DOHH2 (cell line): Measurements from ENCODE around the gene CCNYL1.

Experiments used
- H3F3A ChIP-seq: fragments of 200-600 bp; sonication (generic), shearing (Covaris generic); 2 replicates; pipeline ENCODE4 v1.6.0; 2016; ENCODE audit warnings: antibody characterized with exemption, mild to moderate bottlenecking; ENCODE audit not compliant: control insufficient read depth, insufficient read depth
- H3K27ac ChIP-seq: fragments of 200-600 bp; sonication (generic); 2 replicates; pipeline ENCODE4 v1.5.1; 2014; ENCODE audit warnings: low read depth, mild to moderate bottlenecking, low read length, moderate library complexity
- H3K27me3 ChIP-seq: fragments of 200-600 bp; sonication (generic); 2 replicates; pipeline ENCODE4 v1.6.1; 2014; ENCODE audit warnings: mild to moderate bottlenecking, low read length, mixed read lengths; ENCODE audit not compliant: control insufficient read depth
- H3K36me3 ChIP-seq: fragments of 200-600 bp; sonication (generic); 2 replicates; pipeline ENCODE4 v1.6.1; 2014; ENCODE audit warnings: mild to moderate bottlenecking, low read length, moderate library complexity, mixed read lengths; ENCODE audit not compliant: control insufficient read depth
- H3K4me1 ChIP-seq: fragments of 200-600 bp; sonication (generic); 2 replicates; pipeline ENCODE4 v1.6.1; 2014; ENCODE audit warnings: mild to moderate bottlenecking, low read length, mixed read lengths; ENCODE audit not compliant: control insufficient read depth
- H3K4me2 ChIP-seq: fragments of 200-600 bp; sonication (generic); 2 replicates; pipeline ENCODE4 v1.6.0; 2014; ENCODE audit warnings: mild to moderate bottlenecking, low read length, moderate library complexity
- H3K4me3 ChIP-seq: fragments of 200-600 bp; sonication (generic); 2 replicates; pipeline ENCODE4 v1.5.1; 2014; ENCODE audit warnings: mild to moderate bottlenecking, low read length, mixed read lengths
- H3K79me2 ChIP-seq: fragments of 200-600 bp; sonication (generic); 2 replicates; pipeline ENCODE4 v1.6.1; 2014; ENCODE audit warnings: mild to moderate bottlenecking, low read length, mixed read lengths; ENCODE audit not compliant: control insufficient read depth
- H3K9me2 ChIP-seq: fragments of 200-600 bp; sonication (generic); replicated peaks from 2 replicates; pipeline ENCODE4 v1.6.1; 2014; ENCODE audit warnings: mild to moderate bottlenecking, low read length, mixed read lengths; ENCODE audit not compliant: control insufficient read depth
- H3K9me3 ChIP-seq: fragments of 200-600 bp; sonication (generic); 2 replicates; pipeline ENCODE4 v1.6.1; 2014; ENCODE audit warnings: antibody characterized with exemption, low read length, mixed read lengths; ENCODE audit not compliant: control insufficient read depth, insufficient read depth
- H4K20me1 ChIP-seq: fragments of 200-600 bp; sonication (generic); 2 replicates; pipeline ENCODE4 v1.6.0; 2014; ENCODE audit warnings: low read depth, mild to moderate bottlenecking, antibody characterized with exemption, low read length, moderate library complexity; ENCODE audit not compliant: control insufficient read depth, insufficient read depth
- CTCF ChIP-seq: fragments of 200-600 bp; sonication (generic); IDR thresholded peaks from one replicate; pipeline ENCODE4 v1.5.1; 2014; ENCODE audit warnings: antibody characterized with exemption, mild to moderate bottlenecking, low read depth, low read length; ENCODE audit not compliant: poor library complexity, severe bottlenecking
- EZH2phosphoT487 ChIP-seq: fragments of 200-600 bp; sonication (generic); IDR thresholded peaks from 2 replicates; pipeline ENCODE4 v1.6.1; 2017; ENCODE audit warnings: borderline replicate concordance, mild to moderate bottlenecking, antibody characterized with exemption, low read length, moderate library complexity, mixed read lengths

CCNYL1 gene

GRCh38 chr2:207674826-207675225 is 36.6 kb upstream of the CCNYL1 start:
- TF ChIP-seq EZH2phosphoT487 = no peak
- TF ChIP-seq CTCF = no peak
- Histone ChIP-seq H3K36me3 (peaks cover 16% of the 10 kb centered on the region), H3F3A (peaks cover 9% of the 10 kb centered on the region; the same call in 1 of the 2 replicates), H3K4me3 (no peak overlapping the region), H4K20me1 (no peaks in the 10 kb centered on the region), H3K9me3 (no peaks in the 10 kb centered on the region), H3K27me3 (no peaks in the 10 kb centered on the region), H3K79me2 (no peaks in the 10 kb centered on the region), H3K4me1 (peaks cover 33% of the 10 kb centered on the region), H3K9me2 (no peaks in the 10 kb centered on the region), H3K27ac (no peak overlapping the region), H3K4me2 (0 out of 2 replicates have a peak overlapping the region, but pooled peaks have one; percentile 33)

GRCh38 chr2:207676827-207677354 is 34.5 kb upstream of the CCNYL1 start:
- no peaks in the 10 kb centered on the region for H3K9me3 ChIP-seq
- H3K79me2 ChIP-seq = no peaks in the 10 kb centered on the region
- H3K9me2 ChIP-seq = no peaks in the 10 kb centered on the region
- no peak overlapping the region for H3K27ac ChIP-seq
- peaks cover 3% of the 10 kb centered on the region; the same call in 1 of the 2 replicates for H3K36me3 ChIP-seq
- H3K4me1 ChIP-seq = peaks cover 33% of the 10 kb centered on the region
- H3F3A ChIP-seq = 0 out of 2 replicates have a peak, but pooled peaks cover 2% of the 10 kb centered on the region
- H3K4me3 ChIP-seq = no peak overlapping the region
- no peaks in the 10 kb centered on the region for H3K27me3 ChIP-seq
- H3K4me2 ChIP-seq = no peak overlapping the region
- no peaks in the 10 kb centered on the region for H4K20me1 ChIP-seq
- TF ChIP-seq CTCF (no peak), EZH2phosphoT487 (no peak)

GRCh38 chr2:207681431-207681830 is 30.0 kb upstream of the CCNYL1 start:
- Histone ChIP-seq H3K9me2 (no peaks in the 10 kb centered on the region), H3F3A (no peaks in the 10 kb centered on the region), H3K36me3 (no peaks in the 10 kb centered on the region), H3K4me3 (no peak overlapping the region), H3K27ac (no peak overlapping the region), H3K4me2 (no peak overlapping the region), H3K9me3 (no peaks in the 10 kb centered on the region), H3K4me1 (peaks cover 5% of the 10 kb centered on the region), H4K20me1 (no peaks in the 10 kb centered on the region), H3K27me3 (no peaks in the 10 kb centered on the region), H3K79me2 (no peaks in the 10 kb centered on the region)
- TF ChIP-seq CTCF (no peak), EZH2phosphoT487 (no peak)

- H3K79me2 ChIP-seq = no peaks in the 10 kb centered on the region
- H3K27ac ChIP-seq = no peak overlapping the region
- no peak overlapping the region for H3K4me3 ChIP-seq
- no peak for TF ChIP-seq CTCF
- no peak for TF ChIP-seq EZH2phosphoT487
- no peaks in the 10 kb centered on the region for H3K36me3 ChIP-seq
- no peaks in the 10 kb centered on the region for H4K20me1 ChIP-seq
- H3K9me2 ChIP-seq = no peaks in the 10 kb centered on the region
- H3K27me3 ChIP-seq = no peaks in the 10 kb centered on the region
- H3F3A ChIP-seq = no peaks in the 10 kb centered on the region
- H3K9me3 ChIP-seq = no peaks in the 10 kb centered on the region
- H3K4me2 ChIP-seq = no peak overlapping the region
- H3K4me1 ChIP-seq = no peaks in the 10 kb centered on the region
Observed at GRCh38 chr2:207682557-207682956, 28.9 kb upstream of the CCNYL1 start.
